Esophagus muscularis mucosa (tissue), 4 donors: ENCODE measurements around the gene CCDC124.

ENCODE experiments used
- EP300 ChIP-seq: sonication (generic); formaldehyde crosslinking; IDR thresholded peaks from one replicate; pipeline ENCODE4 v1.6.1; 2017; ENCODE audit warnings: antibody characterized with exemption
- POLR2A ChIP-seq: fragments of 450-650 bp; IDR thresholded peaks from one replicate; pipeline ENCODE4 v1.6.1; 2017; ENCODE audit warnings: antibody characterized with exemption, moderate library complexity, mild to moderate bottlenecking, low read depth
- POLR2AphosphoS5 ChIP-seq, 2 donors: sonication (generic); formaldehyde crosslinking; IDR thresholded peaks; one replicate each; pipeline ENCODE4 v1.6.1; 2017; ENCODE audit warnings: antibody characterized with exemption in 2 of 2
- TF ChIP-seq, protein P1 (sequence below), 3 experiments: fragments of 200-600 bp in 2 of 3; fragments of 450-650 bp in 1 of 3; sonication (generic) in 2 of 3; IDR thresholded peaks; one replicate each; pipeline ENCODE4 v1.5.1; 2017 to 2019; ENCODE audit warnings: antibody characterized with exemption in 3 of 3, mild to moderate bottlenecking in 2 of 3, moderate library complexity in 1 of 3

DNA sequence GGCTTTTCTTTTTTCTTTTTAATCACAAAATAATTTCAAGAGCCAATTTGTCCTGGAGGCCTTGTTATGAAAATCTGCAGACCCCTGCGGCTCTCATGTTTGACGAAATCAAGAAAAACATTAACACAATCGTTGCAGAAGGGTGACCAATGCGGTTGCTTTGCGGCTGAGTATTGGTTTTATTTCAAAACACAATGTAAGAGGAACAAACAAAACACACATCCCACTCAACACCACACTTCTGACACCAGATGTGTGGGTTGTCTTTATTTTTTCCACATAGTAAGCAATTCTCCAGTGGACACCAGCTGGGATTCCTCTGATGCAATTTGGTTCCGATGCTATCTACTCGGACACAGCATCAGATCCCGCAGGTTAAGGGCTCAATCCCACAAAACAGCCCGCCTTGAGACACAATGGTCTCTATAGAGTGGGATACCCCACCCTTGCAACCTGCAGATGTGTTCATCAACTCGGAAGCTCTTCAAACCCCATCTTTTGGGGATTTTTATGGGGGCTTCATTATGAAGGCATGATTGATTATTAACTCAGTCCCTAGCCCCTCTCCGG, 21.9 kb upstream of the CCDC124 start:
- TF ChIP-seq, protein P1, sequence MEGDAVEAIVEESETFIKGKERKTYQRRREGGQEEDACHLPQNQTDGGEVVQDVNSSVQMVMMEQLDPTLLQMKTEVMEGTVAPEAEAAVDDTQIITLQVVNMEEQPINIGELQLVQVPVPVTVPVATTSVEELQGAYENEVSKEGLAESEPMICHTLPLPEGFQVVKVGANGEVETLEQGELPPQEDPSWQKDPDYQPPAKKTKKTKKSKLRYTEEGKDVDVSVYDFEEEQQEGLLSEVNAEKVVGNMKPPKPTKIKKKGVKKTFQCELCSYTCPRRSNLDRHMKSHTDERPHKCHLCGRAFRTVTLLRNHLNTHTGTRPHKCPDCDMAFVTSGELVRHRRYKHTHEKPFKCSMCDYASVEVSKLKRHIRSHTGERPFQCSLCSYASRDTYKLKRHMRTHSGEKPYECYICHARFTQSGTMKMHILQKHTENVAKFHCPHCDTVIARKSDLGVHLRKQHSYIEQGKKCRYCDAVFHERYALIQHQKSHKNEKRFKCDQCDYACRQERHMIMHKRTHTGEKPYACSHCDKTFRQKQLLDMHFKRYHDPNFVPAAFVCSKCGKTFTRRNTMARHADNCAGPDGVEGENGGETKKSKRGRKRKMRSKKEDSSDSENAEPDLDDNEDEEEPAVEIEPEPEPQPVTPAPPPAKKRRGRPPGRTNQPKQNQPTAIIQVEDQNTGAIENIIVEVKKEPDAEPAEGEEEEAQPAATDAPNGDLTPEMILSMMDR (IDR thresholded peaks at IDR 0.05) = no peak
- TF ChIP-seq POLR2A = no peak
- no peak for TF ChIP-seq POLR2AphosphoS5 (IDR thresholded peaks at IDR 0.05)
- TF ChIP-seq EP300 = no peak
